ENCODE measurements around the gene NCOA7. TPM values are rescaled to one million over a fixed set of nuclear protein-coding genes. Genes with fewer than 3 reads are reported as not detected.
A peak's percentile ranks its signal among the peaks of the same experiment; 100 is the strongest.

NCOA7 gene
- total and polyA plus RNA-seq, 10 of the 15 experiments (the other 5 are each of a cell fraction or from before 2014, with no cell fraction given), result 18.9 to 50.3 (median 34.2) TPM

DNA sequence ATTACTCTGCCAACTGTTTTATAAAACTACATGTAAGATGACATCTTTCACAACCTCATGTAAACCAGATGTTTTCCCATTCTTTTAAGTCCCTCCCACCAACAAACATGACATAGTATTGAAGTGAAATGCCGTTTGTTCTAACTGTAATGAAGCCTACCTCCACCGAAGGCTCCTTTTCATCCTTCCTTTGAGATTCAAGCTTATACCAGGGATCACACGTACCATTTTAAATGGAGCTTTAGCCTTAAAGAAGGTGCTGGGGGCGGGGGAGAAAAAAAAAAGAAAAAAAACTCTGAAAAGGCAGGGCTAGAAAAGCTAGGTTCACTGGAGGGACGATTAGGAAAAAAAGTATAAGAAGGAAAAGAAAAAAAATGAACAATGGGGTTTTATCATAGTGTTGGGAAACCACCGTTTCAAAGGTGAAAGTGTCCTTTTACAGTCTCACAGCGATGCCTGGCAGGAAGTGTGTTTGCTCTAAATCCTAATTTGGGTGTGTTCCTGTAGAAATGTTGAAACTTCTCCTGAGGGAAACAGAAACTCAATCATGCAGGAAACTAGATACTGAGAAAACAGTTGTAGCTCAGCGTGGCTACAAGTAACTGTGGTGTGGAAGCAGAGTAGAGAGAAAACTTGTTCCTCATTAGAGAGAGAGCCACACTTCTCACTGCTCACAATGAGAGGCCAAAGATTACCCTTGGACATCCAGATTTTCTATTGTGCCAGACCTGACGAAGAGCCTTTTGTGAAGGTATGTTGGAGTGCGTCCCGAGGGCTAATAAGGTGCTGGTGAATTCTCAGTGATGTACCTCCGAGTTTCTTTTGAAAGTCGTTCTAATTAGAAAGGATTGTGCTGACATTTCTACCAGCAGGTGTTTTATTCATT, 128.2 kb downstream of the NCOA7 start (continued):
- peak; percentile 51 for TF ChIP-seq ATF7 (IDR thresholded peaks at IDR 0.05; ENCODE audit: low read depth)
- TF ChIP-seq MEF2B (IDR thresholded peaks at IDR 0.05; ENCODE audit: partially characterized antibody, poor library complexity, severe bottlenecking), result peak; percentile 23
- TF ChIP-seq, protein P1, sequence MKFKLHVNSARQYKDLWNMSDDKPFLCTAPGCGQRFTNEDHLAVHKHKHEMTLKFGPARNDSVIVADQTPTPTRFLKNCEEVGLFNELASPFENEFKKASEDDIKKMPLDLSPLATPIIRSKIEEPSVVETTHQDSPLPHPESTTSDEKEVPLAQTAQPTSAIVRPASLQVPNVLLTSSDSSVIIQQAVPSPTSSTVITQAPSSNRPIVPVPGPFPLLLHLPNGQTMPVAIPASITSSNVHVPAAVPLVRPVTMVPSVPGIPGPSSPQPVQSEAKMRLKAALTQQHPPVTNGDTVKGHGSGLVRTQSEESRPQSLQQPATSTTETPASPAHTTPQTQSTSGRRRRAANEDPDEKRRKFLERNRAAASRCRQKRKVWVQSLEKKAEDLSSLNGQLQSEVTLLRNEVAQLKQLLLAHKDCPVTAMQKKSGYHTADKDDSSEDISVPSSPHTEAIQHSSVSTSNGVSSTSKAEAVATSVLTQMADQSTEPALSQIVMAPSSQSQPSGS (IDR thresholded peaks at IDR 0.05; ENCODE audit: low read length), result no peak; the same call in none of the 2 replicates
- TF ChIP-seq MYC (IDR thresholded peaks at IDR 0.05; ENCODE audit: insufficient read depth, insufficient read length, insufficient replicate concordance, low read length, severe bottlenecking), result no peak
- TF ChIP-seq YY1 (IDR thresholded peaks at IDR 0.05; ENCODE audit: low read depth, low read length), result 0 out of 2 replicates have a peak, but pooled peaks have one; percentile 48
- TF ChIP-seq EED (IDR thresholded peaks at IDR 0.05; ENCODE audit: low read depth), result peak; percentile 78

DNA sequence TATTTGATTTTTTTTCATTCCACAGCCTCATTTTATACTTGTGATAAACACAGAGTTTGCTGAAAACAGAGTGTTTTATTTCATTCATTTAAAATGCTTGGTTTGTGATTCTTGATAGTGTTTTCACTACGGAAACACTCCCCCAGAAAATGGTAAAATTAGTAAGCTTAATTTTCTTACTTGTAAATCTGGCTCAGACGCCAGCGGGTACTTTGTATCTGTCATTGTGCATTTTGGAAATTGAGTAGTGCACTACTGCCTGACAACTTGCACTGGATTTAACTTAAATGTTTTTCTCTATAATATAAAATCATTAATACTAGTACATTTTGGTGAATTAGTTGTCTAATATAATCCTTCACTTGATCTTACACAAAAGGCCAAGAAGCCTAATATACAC, 128.9 kb downstream of the NCOA7 start:
- DNase-seq (ENCODE audit: low read depth, low spot score) (no peak), FAIRE-seq (no peak), ATAC-seq (0 out of 3 replicates have a peak, but pooled peaks have one; percentile 7)
- POLR2A ChIA-PET, result interaction anchor here (1.0 to 3.0 kb wide), 11 partner anchors 9 to 130 kb away, joined by 3 to 17 read pairs (median 4); partner anchors contain the start of genes HINT3, NCOA7 and TRMT11
- H3K9ac ChIP-seq (ENCODE audit: control insufficient read depth, insufficient read depth, low read length), result peak overlapping the region; percentile 72
- no peaks in the 10 kb centered on the region for H3K27me3 ChIP-seq (replicated peaks in 1 of 2; ENCODE audit: control insufficient read depth in 2 of 2, insufficient read depth in 2 of 2, low read length in 1 of 2)
- H3K36me3 ChIP-seq (ENCODE audit: control insufficient read depth in 2 of 2, insufficient read depth in 2 of 2, low read length in 1 of 2), result peaks cover 8 to 25% of the 10 kb centered on the region in 2 experiments
- WGBS (ENCODE audit: insufficient coverage, insufficient replicate concordance, low lambda C conversion rate, missing lambda C conversion rate), result 0% methylated on average over 3 of the region's 3 CpGs
- TF ChIP-seq ZNF217 (IDR thresholded peaks at IDR 0.05) (0 out of 2 replicates have a peak, but pooled peaks have one; percentile 6), TARDBP (IDR thresholded peaks at IDR 0.05; ENCODE audit: borderline replicate concordance) (no peak)
- TF ChIP-seq, protein P2, sequence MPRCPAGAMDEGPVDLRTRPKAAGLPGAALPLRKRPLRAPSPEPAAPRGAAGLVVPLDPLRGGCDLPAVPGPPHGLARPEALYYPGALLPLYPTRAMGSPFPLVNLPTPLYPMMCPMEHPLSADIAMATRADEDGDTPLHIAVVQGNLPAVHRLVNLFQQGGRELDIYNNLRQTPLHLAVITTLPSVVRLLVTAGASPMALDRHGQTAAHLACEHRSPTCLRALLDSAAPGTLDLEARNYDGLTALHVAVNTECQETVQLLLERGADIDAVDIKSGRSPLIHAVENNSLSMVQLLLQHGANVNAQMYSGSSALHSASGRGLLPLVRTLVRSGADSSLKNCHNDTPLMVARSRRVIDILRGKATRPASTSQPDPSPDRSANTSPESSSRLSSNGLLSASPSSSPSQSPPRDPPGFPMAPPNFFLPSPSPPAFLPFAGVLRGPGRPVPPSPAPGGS (IDR thresholded peaks at IDR 0.05; ENCODE audit: borderline replicate concordance, insufficient read depth, low read depth, low read length, poor library complexity, severe bottlenecking), result no peak
- no peaks in the 10 kb centered on the region for H4K20me1 ChIP-seq (ENCODE audit: control insufficient read depth, insufficient read depth)
- in situ Hi-C loops (cut with MboI), result no loop called here
- H3K4me2 ChIP-seq (ENCODE audit: control insufficient read depth, insufficient read depth), result peak overlapping the region; percentile 88
- peak overlapping the region; percentile 62 for H3K4me3 ChIP-seq
- intact Hi-C loops (cut with micrococcal nuclease; ENCODE audit: unreplicated experiment), result loop anchor here (1.0 kb wide), 1 partner anchor 9 kb away; no protein-coding TSS in a partner anchor
- CTCF ChIA-PET, result interaction anchor here (0.9 to 14.8 kb wide), 18 partner anchors 13 to 138 kb away, joined by 3 to 153 read pairs (median 5); partner anchors contain the start of genes HINT3 and TRMT11
- SMC1A ChIA-PET (ENCODE audit: uncharacterized antibody, unreplicated experiment), result interaction anchor here (0.7 to 5.7 kb wide), 23 partner anchors 9 to 609 kb away, joined by 3 to 41 read pairs (median 4); partner anchors contain the start of genes HINT3 and NCOA7
- H3K9me3 ChIP-seq (replicated peaks; ENCODE audit: control insufficient read depth, insufficient read depth, low read length), result no peaks in the 10 kb centered on the region
- H3K4me1 ChIP-seq (ENCODE audit: control insufficient read depth, insufficient read depth, low read length), result peaks cover 8% of the 10 kb centered on the region
- RAD21 ChIA-PET (ENCODE audit: unreplicated experiment), result interaction anchor here (0.7 to 4.0 kb wide), 14 partner anchors 9 to 138 kb away, joined by 3 to 25 read pairs (median 4); partner anchors contain the start of genes HINT3, NCOA7 and TRMT11
- BruUV-seq (replicated peaks), result TSS peak; percentile 74
- H3K79me2 ChIP-seq (ENCODE audit: control insufficient read depth, insufficient read depth, low read length), result peaks cover 21% of the 10 kb centered on the region
- peak overlapping the region; percentile 96 for H3K27ac ChIP-seq (ENCODE audit: control insufficient read depth, insufficient read depth)
- no peak overlapping the region for H2AFZ ChIP-seq (ENCODE audit: control insufficient read depth, low read depth, low read length)

Measured in GM12878 (cell line).